ENCODE measurements around the gene LAX1.

LAX1 gene

DNA sequence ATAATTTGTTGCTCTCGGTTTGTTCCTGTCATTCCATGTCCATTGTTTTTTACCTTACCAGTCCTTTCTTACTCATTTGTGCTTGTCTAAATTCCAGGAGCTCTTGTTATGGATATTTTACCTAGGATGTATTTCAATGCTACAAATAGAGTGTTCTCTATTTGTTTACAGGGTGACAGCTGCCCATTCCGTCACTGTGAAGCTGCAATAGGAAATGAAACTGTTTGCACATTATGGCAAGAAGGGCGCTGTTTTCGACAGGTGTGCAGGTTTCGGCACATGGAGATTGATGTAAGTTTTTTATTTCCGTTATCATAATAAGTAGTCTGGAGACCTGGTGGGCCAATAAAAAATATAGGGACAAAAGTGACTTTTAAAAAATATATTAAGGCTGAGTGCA is 53.4 kb downstream of the LAX1 start:
- DNase-seq = no peak

GRCh38 chr1:203823306-203823705 is 58.3 kb downstream of the LAX1 start:
- DNase-seq = peak; percentile 43
